Left lung (tissue), 10 donors: ENCODE data around the gene TTLL10. TPM values are rescaled to one million over a fixed set of nuclear protein-coding genes. Genes with fewer than 3 reads are reported as not detected.

Experiments used
- ATAC-seq: fragments of 200-7000 bp; cut with Tn5 transposase; one replicate; pipeline ENCODE4 v1.9.1; 2020; ENCODE audit warnings: moderate library complexity
- DNase-seq, 4 donors: peaks; one replicate each; pipeline ENCODE4 v3.0.0-alpha.2; 2013 to 2020
- H3K27ac ChIP-seq, 2 donors: fragments of 200-600 bp; sonication (generic) in 1 of 2; one replicate each; pipeline versions ENCODE4 v1.5.0 to v1.8.0; 2020 to 2021
- H3K27me3 ChIP-seq, 2 donors: fragments of 200-600 bp; sonication (generic) in 1 of 2; one replicate each; pipeline versions ENCODE4 v1.5.0 to v1.8.0; 2020 to 2021
- H3K36me3 ChIP-seq, 2 donors: fragments of 200-600 bp; sonication (generic) in 1 of 2; one replicate each; pipeline versions ENCODE4 v1.5.0 to v1.8.0; 2020 to 2021
- H3K4me1 ChIP-seq, 2 donors: fragments of 200-600 bp; one replicate each; pipeline ENCODE4 v1.8.0; 2021
- H3K4me3 ChIP-seq, 2 donors: fragments of 200-600 bp; sonication (generic) in 1 of 2; one replicate each; pipeline versions ENCODE4 v1.5.0 to v1.8.0; 2020 to 2021; ENCODE audit warnings: mild to moderate bottlenecking in 1 of 2
- H3K9me3 ChIP-seq, 2 donors: fragments of 200-600 bp; sonication (generic) in 1 of 2; one replicate each; pipeline versions ENCODE4 v1.5.0 to v1.8.0; 2020 to 2021
- CTCF ChIP-seq, 2 donors: fragments of 200-600 bp; sonication (generic) in 1 of 2; IDR thresholded peaks; one replicate each; pipeline versions ENCODE4 v1.5.0 to v1.8.0; 2021; ENCODE audit warnings: antibody characterized with exemption in 2 of 2
- intact Hi-C, 2 donors: fragments of 100-400 bp; cut with DNase I; formaldehyde crosslinking; loops; one replicate each; pipeline versions ENCODE4 v1.11.2 to v1.14.2; 2022
- polyA plus RNA-seq, 6 donors: library from polyadenylated mRNA; unstranded; fragments of 120-200 nt; gene quantifications; one replicate each; pipeline ENCODE4 v1.2.1, GENCODE V29; 2013; ENCODE audit not compliant: insufficient read length in 6 of 6
- total RNA-seq, 2 donors: library from RNA; stranded (reverse); fragmentation: NEBNext Ultra II Directional; extraction: Animal tissue kit (Norgen Biotek cat#: 25700); gene quantifications; one replicate each; pipeline ENCODE4 v1.2.1, GENCODE V29; 2021
- donor health status: DM: no; HTN: yes; CAD: no.
- donor health status: DM: no; HTN: no; CAD: no.

The TTLL10 gene
- total and polyA plus RNA-seq, 8 donors, result 0.17 to 4.6 (median 1.7) TPM

DNA sequence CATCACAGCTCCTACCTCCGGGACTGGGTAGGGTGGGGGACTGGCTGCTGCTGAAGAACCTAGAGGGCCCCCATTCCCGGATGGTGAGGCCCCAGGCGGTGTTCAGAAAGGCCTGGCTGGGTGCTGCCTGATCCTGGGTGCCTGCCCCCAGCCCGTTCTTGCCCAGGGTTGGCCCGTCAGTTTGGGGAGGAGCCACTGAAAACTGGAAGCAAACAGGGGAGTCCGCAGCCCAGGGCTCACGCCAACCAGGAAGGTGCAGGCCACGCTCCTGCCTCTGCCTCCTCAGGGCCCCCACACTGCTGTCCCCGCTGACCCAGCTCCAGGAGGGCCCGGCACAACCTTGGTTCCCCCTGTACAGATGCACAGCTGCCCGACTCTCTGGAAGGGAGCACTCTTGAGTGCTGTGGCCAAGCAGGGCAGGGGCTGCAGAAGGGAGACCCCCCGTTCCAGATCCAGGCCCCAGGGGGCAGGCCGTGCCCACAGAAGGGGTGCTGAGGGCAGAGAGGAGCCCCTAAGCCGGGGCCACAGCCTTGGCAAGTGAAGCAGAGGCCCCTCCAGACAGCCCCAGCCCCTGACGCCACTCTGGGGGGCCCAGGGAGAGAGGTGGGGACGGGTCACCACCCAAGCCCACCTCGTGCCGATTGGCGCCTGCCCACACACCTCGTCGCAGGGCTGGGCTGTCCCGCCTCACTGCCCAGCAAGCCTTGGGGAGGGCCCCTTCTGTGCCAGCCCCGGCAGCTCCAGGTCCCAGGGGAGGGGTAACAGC, 67.3 kb downstream of the TTLL10 start:
- H3K27me3 ChIP-seq, result peaks cover 33 to 83% of the 10 kb centered on the region in 2 donors
- intact Hi-C loops, result loop anchor here in 1 of 2 donors (10.0 kb wide), 1 partner anchor 116 kb away; no protein-coding TSS in a partner anchor
- no peak for DNase-seq
- H3K27ac ChIP-seq, result no peak overlapping the region
- no peak for ATAC-seq
- no peak overlapping the region for H3K4me3 ChIP-seq
- TF ChIP-seq CTCF (IDR thresholded peaks at IDR 0.05), result no peak
- H3K4me1 ChIP-seq, result peaks cover 0 to 3% of the 10 kb centered on the region in 2 donors
- H3K9me3 ChIP-seq, result no peaks in the 10 kb centered on the region
- H3K36me3 ChIP-seq, result no peaks in the 10 kb centered on the region

GRCh38 chr1:1241588-1242219, 68.0 kb downstream of the TTLL10 start:
- peaks cover 0 to 10% of the 10 kb centered on the region in 2 donors for H3K4me1 ChIP-seq
- no peaks in the 10 kb centered on the region for H3K9me3 ChIP-seq
- ATAC-seq (no peak), DNase-seq (no peak)
- peaks cover 37 to 84% of the 10 kb centered on the region in 2 donors for H3K27me3 ChIP-seq
- no peak for TF ChIP-seq CTCF (IDR thresholded peaks at IDR 0.05)
- H3K4me3 ChIP-seq, result no peak overlapping the region
- intact Hi-C loops, result loop anchor here in 1 of 2 donors (10.0 kb wide), 1 partner anchor 117 kb away; no protein-coding TSS in a partner anchor
- H3K36me3 ChIP-seq, result no peaks in the 10 kb centered on the region
- no peak overlapping the region for H3K27ac ChIP-seq

DNA sequence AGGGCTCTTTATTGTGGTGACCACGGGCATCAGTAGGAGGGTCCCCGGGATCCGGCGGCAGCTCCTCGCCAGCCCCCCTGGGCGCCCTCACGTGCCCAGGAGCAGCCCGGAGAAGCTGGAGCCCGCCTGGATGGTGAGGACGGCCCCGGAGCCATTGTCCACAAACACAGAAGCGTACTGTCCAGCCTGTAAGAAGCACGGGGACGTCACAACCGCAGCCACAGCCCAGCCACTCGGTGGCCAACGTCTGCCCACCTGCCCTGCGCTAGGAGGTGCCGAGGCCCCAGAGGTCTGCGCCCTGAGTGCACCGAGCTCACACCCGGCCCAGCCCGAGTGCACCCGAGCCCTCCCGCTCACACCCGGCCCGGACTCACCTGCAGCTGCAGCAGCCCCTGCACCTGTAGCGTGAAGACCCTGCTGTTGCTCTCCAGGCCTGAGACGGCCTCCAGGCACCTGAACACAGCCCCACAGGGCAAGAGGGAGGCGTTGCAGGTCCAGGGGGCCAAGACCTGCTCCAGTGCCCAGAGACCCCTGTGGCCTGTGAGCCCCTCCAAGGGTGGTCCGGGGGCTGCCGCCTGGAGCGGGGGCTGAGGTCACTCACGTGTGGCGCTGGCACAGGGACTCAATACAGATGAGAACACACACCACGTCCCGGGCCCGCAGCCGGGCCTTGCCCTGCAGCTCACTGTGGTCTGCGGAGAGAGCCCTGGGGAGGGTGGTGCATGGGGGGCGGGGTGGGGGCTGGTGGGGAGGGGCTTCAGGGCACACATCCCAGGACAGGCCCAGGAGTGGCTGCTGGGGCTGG, 69.0 kb downstream of the TTLL10 start:
- Histone ChIP-seq H3K36me3 (no peaks in the 10 kb centered on the region), H3K4me3 (no peak overlapping the region), H3K27ac (no peak overlapping the region), H3K4me1 (peaks cover 0 to 11% of the 10 kb centered on the region in 2 donors), H3K27me3 (peaks cover 38 to 84% of the 10 kb centered on the region in 2 donors), H3K9me3 (no peaks in the 10 kb centered on the region)
- DNase-seq, result no peak
- no peak for ATAC-seq
- intact Hi-C loops, result loop anchor here in 1 of 2 donors (10.0 kb wide), 1 partner anchor 118 kb away; no protein-coding TSS in a partner anchor
- TF ChIP-seq CTCF (IDR thresholded peaks at IDR 0.05), result no peak

DNA sequence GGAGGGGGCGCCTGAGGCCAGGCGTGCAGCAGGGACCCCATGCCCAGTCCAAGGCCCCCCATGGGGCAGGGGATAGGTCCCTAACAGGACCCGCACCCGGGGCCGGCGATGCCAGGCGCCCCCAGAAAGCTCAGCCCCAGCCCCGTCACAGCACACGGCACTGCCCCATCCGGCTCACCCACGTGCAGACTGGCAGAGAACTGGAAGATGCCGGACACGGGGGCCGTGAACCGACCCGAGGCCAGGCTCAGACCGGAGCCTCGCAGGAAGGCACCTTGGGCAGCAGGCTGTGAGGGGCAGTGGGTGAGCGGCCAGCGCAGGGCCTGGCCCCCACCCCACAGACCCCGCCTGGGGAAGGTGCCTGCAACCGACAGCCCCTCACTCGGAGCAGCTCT, 69.6 kb downstream of the TTLL10 start:
- ATAC-seq (no peak), DNase-seq (no peak)
- Histone ChIP-seq H3K4me3 (no peak overlapping the region), H3K27ac (no peak overlapping the region), H3K4me1 (peaks cover 0 to 11% of the 10 kb centered on the region in 2 donors), H3K36me3 (no peaks in the 10 kb centered on the region), H3K27me3 (peaks cover 33 to 84% of the 10 kb centered on the region in 2 donors), H3K9me3 (no peaks in the 10 kb centered on the region)
- intact Hi-C loops, result loop anchor here in 1 of 2 donors (10.0 kb wide), 1 partner anchor 118 kb away; no protein-coding TSS in a partner anchor
- no peak for TF ChIP-seq CTCF (IDR thresholded peaks at IDR 0.05)
